Tibial nerve (tissue), 4 donors: ENCODE data around the gene AHRR.

Experiments used
- EP300 ChIP-seq, 2 donors: sonication (generic); formaldehyde crosslinking; IDR thresholded peaks; one replicate each; pipeline ENCODE4 v1.6.1; 2017; ENCODE audit warnings: antibody characterized with exemption in 2 of 2, mild to moderate bottlenecking in 1 of 2
- TF ChIP-seq, protein P1 (sequence below), 5 experiments: fragments of 200-600 bp in 3 of 5; fragments of 450-650 bp in 2 of 5; sonication (generic) in 3 of 5; IDR thresholded peaks; one replicate each; pipeline ENCODE4 v1.5.1; 2016 to 2019; ENCODE audit warnings: antibody characterized with exemption in 5 of 5, mild to moderate bottlenecking in 3 of 5, moderate library complexity in 2 of 5

DNA sequence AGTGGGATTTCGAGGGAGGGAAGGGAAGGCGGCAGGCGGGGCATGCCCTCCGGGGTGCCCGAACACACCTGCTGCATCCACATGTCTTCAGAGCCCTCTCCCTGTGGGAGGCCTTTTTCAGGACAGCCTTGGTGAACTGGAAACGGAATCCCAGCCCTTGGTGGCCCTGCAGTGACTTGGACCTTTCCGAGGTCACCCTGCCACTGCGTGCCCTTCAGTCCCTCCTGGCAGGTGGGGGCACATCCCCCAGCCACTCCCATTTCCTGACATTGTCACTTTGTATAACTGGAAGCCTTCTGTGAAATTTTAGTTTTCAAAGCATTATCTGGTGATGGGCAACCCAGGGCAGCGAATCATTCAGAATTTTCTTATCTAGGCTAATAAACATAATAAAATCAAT, 11.0 kb upstream of the AHRR start:
- TF ChIP-seq, protein P1, sequence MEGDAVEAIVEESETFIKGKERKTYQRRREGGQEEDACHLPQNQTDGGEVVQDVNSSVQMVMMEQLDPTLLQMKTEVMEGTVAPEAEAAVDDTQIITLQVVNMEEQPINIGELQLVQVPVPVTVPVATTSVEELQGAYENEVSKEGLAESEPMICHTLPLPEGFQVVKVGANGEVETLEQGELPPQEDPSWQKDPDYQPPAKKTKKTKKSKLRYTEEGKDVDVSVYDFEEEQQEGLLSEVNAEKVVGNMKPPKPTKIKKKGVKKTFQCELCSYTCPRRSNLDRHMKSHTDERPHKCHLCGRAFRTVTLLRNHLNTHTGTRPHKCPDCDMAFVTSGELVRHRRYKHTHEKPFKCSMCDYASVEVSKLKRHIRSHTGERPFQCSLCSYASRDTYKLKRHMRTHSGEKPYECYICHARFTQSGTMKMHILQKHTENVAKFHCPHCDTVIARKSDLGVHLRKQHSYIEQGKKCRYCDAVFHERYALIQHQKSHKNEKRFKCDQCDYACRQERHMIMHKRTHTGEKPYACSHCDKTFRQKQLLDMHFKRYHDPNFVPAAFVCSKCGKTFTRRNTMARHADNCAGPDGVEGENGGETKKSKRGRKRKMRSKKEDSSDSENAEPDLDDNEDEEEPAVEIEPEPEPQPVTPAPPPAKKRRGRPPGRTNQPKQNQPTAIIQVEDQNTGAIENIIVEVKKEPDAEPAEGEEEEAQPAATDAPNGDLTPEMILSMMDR (IDR thresholded peaks at IDR 0.05): no peak
- TF ChIP-seq EP300 (IDR thresholded peaks at IDR 0.05): no peak
